Sigmoid colon (tissue), 4 donors: Measurements from ENCODE around the gene KLK6.

Source experiments
- EP300 ChIP-seq, 4 donors: sonication (generic); formaldehyde crosslinking; IDR thresholded peaks; one replicate each; pipeline ENCODE4 v1.6.1; 2017; ENCODE audit warnings: antibody characterized with exemption in 4 of 4
- POLR2AphosphoS5 ChIP-seq, 4 donors: sonication (generic); formaldehyde crosslinking; IDR thresholded peaks; one replicate each; pipeline ENCODE4 v1.6.1; 2017; ENCODE audit warnings: antibody characterized with exemption in 4 of 4
- TF ChIP-seq, protein P1 (sequence below), 4 experiments: fragments of 450-650 bp in 3 of 4; fragments of 200-600 bp in 1 of 4; IDR thresholded peaks; one replicate each; pipeline ENCODE4 v1.5.1; 2016 to 2019; ENCODE audit warnings: antibody characterized with exemption in 4 of 4, mild to moderate bottlenecking in 3 of 4, moderate library complexity in 2 of 4

DNA sequence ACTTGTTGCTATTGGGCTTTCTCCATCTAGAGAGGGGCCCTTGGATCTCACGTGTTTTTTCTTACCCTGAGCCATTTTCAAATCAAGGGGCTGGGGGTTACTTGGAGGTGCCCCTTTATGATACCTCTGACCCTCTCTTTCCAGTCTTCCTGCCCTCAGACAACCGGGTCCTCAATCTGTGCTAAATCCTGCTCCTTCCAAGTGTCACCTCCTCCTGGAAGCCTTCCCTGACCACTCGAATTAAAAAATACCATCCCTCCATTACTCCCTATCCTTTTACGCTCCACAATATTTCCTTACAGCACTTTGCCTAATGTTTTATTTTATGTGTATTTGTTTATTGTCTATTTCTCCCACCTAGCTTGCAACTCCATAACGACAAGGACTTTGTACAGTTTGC, 28.7 kb upstream of the KLK6 start:
- TF ChIP-seq EP300 (IDR thresholded peaks at IDR 0.05): no peak
- TF ChIP-seq POLR2AphosphoS5 (IDR thresholded peaks at IDR 0.05): no peak
- TF ChIP-seq, protein P1, sequence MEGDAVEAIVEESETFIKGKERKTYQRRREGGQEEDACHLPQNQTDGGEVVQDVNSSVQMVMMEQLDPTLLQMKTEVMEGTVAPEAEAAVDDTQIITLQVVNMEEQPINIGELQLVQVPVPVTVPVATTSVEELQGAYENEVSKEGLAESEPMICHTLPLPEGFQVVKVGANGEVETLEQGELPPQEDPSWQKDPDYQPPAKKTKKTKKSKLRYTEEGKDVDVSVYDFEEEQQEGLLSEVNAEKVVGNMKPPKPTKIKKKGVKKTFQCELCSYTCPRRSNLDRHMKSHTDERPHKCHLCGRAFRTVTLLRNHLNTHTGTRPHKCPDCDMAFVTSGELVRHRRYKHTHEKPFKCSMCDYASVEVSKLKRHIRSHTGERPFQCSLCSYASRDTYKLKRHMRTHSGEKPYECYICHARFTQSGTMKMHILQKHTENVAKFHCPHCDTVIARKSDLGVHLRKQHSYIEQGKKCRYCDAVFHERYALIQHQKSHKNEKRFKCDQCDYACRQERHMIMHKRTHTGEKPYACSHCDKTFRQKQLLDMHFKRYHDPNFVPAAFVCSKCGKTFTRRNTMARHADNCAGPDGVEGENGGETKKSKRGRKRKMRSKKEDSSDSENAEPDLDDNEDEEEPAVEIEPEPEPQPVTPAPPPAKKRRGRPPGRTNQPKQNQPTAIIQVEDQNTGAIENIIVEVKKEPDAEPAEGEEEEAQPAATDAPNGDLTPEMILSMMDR (IDR thresholded peaks at IDR 0.05): no peak
